ENCODE measurements around the gene DCAKD. TPM values are rescaled to one million over a fixed set of nuclear protein-coding genes. Genes with fewer than 3 reads are reported as not detected.

Gene DCAKD
- total and polyA plus RNA-seq, 2 donors (not counting 1 experiment from before 2014, with no cell fraction given) = 21.8 to 41.5 TPM

DNA sequence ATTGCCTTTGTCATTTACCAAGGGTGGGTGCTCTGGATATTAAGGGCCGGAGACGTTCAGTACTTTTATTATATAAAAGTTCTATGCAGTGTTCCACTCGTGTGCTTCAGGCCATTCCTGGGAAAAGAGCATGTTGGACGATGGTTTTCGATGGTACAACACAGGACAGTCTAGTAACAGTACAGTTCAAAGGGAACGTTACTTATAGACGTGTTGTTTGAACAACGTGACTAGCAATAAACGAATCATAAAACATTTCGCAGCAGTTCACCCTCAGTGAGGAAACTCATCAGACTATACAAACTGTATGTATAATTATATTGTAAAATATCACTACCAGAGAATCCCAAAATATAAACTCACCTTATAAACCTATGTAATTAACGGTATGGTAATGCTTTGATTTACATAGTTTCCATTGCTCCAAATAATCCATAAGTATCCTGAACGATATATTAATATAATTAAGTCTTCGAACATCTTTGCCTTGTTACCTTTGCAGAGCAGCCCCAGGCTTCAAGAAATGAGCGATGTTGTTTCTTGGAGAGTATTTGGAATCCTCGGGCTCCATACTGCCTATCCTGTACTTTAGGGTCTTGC lies 10.3 kb upstream of the DCAKD start:
- peak overlapping the region; percentile 97 for H3K27ac ChIP-seq (ENCODE audit: insufficient read depth, low read length)
- peaks cover 63% of the 10 kb centered on the region for H3K79me2 ChIP-seq (ENCODE audit: control insufficient read depth, insufficient read depth, low read length)
- peak overlapping the region; percentile 91 for H3K9ac ChIP-seq (ENCODE audit: insufficient read depth, low read length)
- H3K36me3 ChIP-seq (ENCODE audit: control insufficient read depth, insufficient read depth, low read length) = no peaks in the 10 kb centered on the region
- H3K4me2 ChIP-seq (ENCODE audit: extremely low read depth, insufficient read depth, low read length) = peak overlapping the region; percentile 96
- H4K20me1 ChIP-seq (ENCODE audit: control insufficient read depth, extremely low read depth, insufficient read depth, low read length) = no peaks in the 10 kb centered on the region
- peak overlapping the region; percentile 69 to 98 (median 80) for H3K4me3 ChIP-seq (replicated peaks in 1 of 4; ENCODE audit: control extremely low read depth in 1 of 4, insufficient read depth in 1 of 4, low read depth in 3 of 4, low read length in 4 of 4)
- no peak for DNase-seq (ENCODE audit: low read depth in 2 of 2)
- no peaks in the 10 kb centered on the region for H3K27me3 ChIP-seq (ENCODE audit: control insufficient read depth, insufficient read depth, low read length)
- no peak overlapping the region for H2AFZ ChIP-seq (ENCODE audit: low read length)
- peaks cover 11% of the 10 kb centered on the region for H3K4me1 ChIP-seq (ENCODE audit: control insufficient read depth, extremely low read depth, insufficient read depth, low read length)
- H3K9me3 ChIP-seq (ENCODE audit: control insufficient read depth, insufficient read depth, low read depth, low read length) = no peaks in the 10 kb centered on the region
- TF ChIP-seq EZH2 (IDR thresholded peaks at IDR 0.05; ENCODE audit: low read length, missing control alignments) = no peak
- TF ChIP-seq, protein P1, sequence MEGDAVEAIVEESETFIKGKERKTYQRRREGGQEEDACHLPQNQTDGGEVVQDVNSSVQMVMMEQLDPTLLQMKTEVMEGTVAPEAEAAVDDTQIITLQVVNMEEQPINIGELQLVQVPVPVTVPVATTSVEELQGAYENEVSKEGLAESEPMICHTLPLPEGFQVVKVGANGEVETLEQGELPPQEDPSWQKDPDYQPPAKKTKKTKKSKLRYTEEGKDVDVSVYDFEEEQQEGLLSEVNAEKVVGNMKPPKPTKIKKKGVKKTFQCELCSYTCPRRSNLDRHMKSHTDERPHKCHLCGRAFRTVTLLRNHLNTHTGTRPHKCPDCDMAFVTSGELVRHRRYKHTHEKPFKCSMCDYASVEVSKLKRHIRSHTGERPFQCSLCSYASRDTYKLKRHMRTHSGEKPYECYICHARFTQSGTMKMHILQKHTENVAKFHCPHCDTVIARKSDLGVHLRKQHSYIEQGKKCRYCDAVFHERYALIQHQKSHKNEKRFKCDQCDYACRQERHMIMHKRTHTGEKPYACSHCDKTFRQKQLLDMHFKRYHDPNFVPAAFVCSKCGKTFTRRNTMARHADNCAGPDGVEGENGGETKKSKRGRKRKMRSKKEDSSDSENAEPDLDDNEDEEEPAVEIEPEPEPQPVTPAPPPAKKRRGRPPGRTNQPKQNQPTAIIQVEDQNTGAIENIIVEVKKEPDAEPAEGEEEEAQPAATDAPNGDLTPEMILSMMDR (conservative IDR thresholded peaks at IDR 0.05 in 1 of 2, IDR thresholded peaks at IDR 0.05 in 1 of 2; ENCODE audit: low read depth in 1 of 2, low read length in 2 of 2) = no peak

DNA sequence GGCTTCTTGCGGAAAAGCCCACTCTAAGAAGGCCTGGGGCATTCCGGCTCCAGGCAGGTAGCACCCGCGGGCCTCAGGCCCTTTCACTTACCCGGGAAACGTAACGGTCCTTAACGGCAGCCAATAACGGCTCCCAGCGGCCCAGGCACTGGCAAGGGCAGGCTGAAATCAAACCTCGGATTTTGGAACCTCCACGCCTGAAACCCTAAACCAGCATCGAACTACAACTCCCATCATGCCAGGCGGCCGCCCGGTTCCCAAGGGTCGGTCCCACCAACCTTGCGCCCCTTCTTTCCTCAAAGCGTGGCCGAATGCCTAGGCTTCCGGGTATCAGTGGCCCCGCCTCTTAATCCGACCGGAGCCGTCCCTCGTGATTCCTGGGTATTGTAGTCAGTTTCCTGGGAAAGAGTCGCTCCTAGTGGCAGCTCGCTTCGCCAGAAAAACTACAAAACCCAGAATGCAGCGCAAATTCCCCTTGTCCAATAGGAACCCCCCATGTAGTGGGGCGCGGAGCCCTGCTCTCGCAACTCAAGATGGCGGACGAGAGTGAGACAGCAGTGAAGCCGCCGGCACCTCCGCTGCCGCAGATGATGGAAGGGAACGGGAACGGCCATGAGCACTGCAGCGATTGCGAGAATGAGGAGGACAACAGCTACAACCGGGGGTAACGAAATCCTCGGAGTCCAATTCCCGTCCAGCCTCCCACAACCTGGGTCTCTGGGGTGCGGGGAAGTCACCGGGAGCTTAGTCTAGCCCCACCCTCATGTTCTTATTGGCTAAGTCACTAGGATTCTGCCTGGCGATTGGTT lies 9.6 kb upstream of the DCAKD start, which contains the start of gene NMT1:
TSS of gene NMT1 (plus strand) at position 521 of the 809 bp plus-strand sequence. CDS start at position 534, 13 bp downstream.
- H3K4me3 ChIP-seq (replicated peaks in 1 of 4; ENCODE audit: control extremely low read depth in 1 of 4, insufficient read depth in 1 of 4, low read depth in 3 of 4, low read length in 4 of 4) = peak within 1 kb of the TSS; percentile 69 to 98 (median 84)
- no peaks in the 10 kb centered on the region for H3K9me3 ChIP-seq (ENCODE audit: control insufficient read depth, insufficient read depth, low read depth, low read length)
- H3K4me1 ChIP-seq (ENCODE audit: control insufficient read depth, extremely low read depth, insufficient read depth, low read length) = peaks cover 11% of the 10 kb centered on the region

GRCh38 chr17:45060382-45060796 lies 9.0 kb upstream of the DCAKD start:
- H3K4me3 ChIP-seq (replicated peaks in 1 of 4; ENCODE audit: control extremely low read depth in 1 of 4, insufficient read depth in 1 of 4, low read depth in 3 of 4, low read length in 4 of 4) = peak overlapping the region; percentile 69 to 98 (median 84)
- peaks cover 50% of the 10 kb centered on the region for H3K79me2 ChIP-seq (ENCODE audit: control insufficient read depth, insufficient read depth, low read length)
- peak overlapping the region; percentile 97 for H3K27ac ChIP-seq (ENCODE audit: insufficient read depth, low read length)
- H2AFZ ChIP-seq (ENCODE audit: low read length) = peak overlapping the region; percentile 84
- peaks cover 11% of the 10 kb centered on the region for H3K4me1 ChIP-seq (ENCODE audit: control insufficient read depth, extremely low read depth, insufficient read depth, low read length)
- H3K9ac ChIP-seq (ENCODE audit: insufficient read depth, low read length) = peak overlapping the region; percentile 73
- H4K20me1 ChIP-seq (ENCODE audit: control insufficient read depth, extremely low read depth, insufficient read depth, low read length) = no peaks in the 10 kb centered on the region
- peak overlapping the region; percentile 88 for H3K4me2 ChIP-seq (ENCODE audit: extremely low read depth, insufficient read depth, low read length)
- H3K27me3 ChIP-seq (ENCODE audit: control insufficient read depth, insufficient read depth, low read length) = no peaks in the 10 kb centered on the region
- TF ChIP-seq EZH2 (IDR thresholded peaks at IDR 0.05; ENCODE audit: low read length, missing control alignments) = no peak
- TF ChIP-seq, protein P1 (conservative IDR thresholded peaks at IDR 0.05 in 1 of 2, IDR thresholded peaks at IDR 0.05 in 1 of 2; ENCODE audit: low read depth in 1 of 2, low read length in 2 of 2) = no peak
- DNase-seq (ENCODE audit: low read depth in 2 of 2) = no peak
- no peaks in the 10 kb centered on the region for H3K9me3 ChIP-seq (ENCODE audit: control insufficient read depth, insufficient read depth, low read depth, low read length)
- no peaks in the 10 kb centered on the region for H3K36me3 ChIP-seq (ENCODE audit: control insufficient read depth, insufficient read depth, low read length)

More for the DNA sequence above, 9.6 kb upstream of the DCAKD start, which contains the start of gene NMT1:
- peak within 1 kb of the TSS; percentile 97 for H3K27ac ChIP-seq (ENCODE audit: insufficient read depth, low read length)
- H4K20me1 ChIP-seq (ENCODE audit: control insufficient read depth, extremely low read depth, insufficient read depth, low read length) = no peaks in the 10 kb centered on the region
- no peaks in the 10 kb centered on the region for H3K36me3 ChIP-seq (ENCODE audit: control insufficient read depth, insufficient read depth, low read length)
- H3K9ac ChIP-seq (ENCODE audit: insufficient read depth, low read length) = peak within 1 kb of the TSS; percentile 91
- peak; percentile 99 to 100 for DNase-seq (ENCODE audit: low read depth in 2 of 2)
- TF ChIP-seq EZH2 (IDR thresholded peaks at IDR 0.05; ENCODE audit: low read length, missing control alignments) = no peak
- TF ChIP-seq, protein P1 (conservative IDR thresholded peaks at IDR 0.05 in 1 of 2, IDR thresholded peaks at IDR 0.05 in 1 of 2; ENCODE audit: low read depth in 1 of 2, low read length in 2 of 2) = no peak
- no peaks in the 10 kb centered on the region for H3K27me3 ChIP-seq (ENCODE audit: control insufficient read depth, insufficient read depth, low read length)
- H3K79me2 ChIP-seq (ENCODE audit: control insufficient read depth, insufficient read depth, low read length) = peaks cover 56% of the 10 kb centered on the region
- peak within 1 kb of the TSS; percentile 96 for H3K4me2 ChIP-seq (ENCODE audit: extremely low read depth, insufficient read depth, low read length)
- H2AFZ ChIP-seq (ENCODE audit: low read length) = peak within 1 kb of the TSS; percentile 93

Measured in fibroblast of lung (primary cell).